ENCODE data around the gene PHC2. TPM values are rescaled to one million over a fixed set of nuclear protein-coding genes. Genes with fewer than 3 reads are reported as not detected.

The PHC2 gene
- total and polyA plus RNA-seq, 9 of the 15 experiments (the other 6 are each of a cell fraction or from before 2014, with no cell fraction given): 3.1 to 67.6 (median 34.6) TPM

GRCh38 chr1:33472269-33472980 lies 41.5 kb upstream of the PHC2 start, which contains the start of gene ZSCAN20 (continued):
- TF ChIP-seq ZNF277 (CRISPR knock-in tag; IDR thresholded peaks at IDR 0.05; ENCODE audit: borderline replicate concordance) (no peak), SMAD2 (IDR thresholded peaks at IDR 0.05; ENCODE audit: low read depth, low read length) (no peak), ZBTB11 (CRISPR knock-in tag; IDR thresholded peaks at IDR 0.05) (peak in 2 of 3 experiments; percentile 83 to 97; a peak in 4 of 6 replicates), HINFP (tag; conservative IDR thresholded peaks at IDR 0.05; ENCODE audit: low read depth) (no peak), ZNF444 (CRISPR knock-in tag; IDR thresholded peaks at IDR 0.05) (no peak), NEUROD1 (IDR thresholded peaks at IDR 0.05; ENCODE audit: borderline replicate concordance, low read depth, low read length, partially characterized antibody) (peak; percentile 90), PKNOX1 (IDR thresholded peaks at IDR 0.05) (peak; percentile 99), CHCHD3 (CRISPR knock-in tag; IDR thresholded peaks at IDR 0.05) (no peak), GTF2B (IDR thresholded peaks at IDR 0.05; ENCODE audit: extremely low read depth, insufficient read length) (no peak), NFXL1 (CRISPR knock-in tag; IDR thresholded peaks at IDR 0.05) (no peak), ZNF347 (CRISPR knock-in tag; IDR thresholded peaks at IDR 0.05; ENCODE audit: low read depth) (no peak), TARDBP (IDR thresholded peaks at IDR 0.05) (no peak), YY1 (IDR thresholded peaks at IDR 0.05; ENCODE audit: borderline replicate concordance in 1 of 3, control insufficient read depth in 1 of 3, extremely low read depth in 1 of 3, insufficient read depth in 3 of 3, insufficient read length in 1 of 3, insufficient replicate concordance in 2 of 3, low read depth in 1 of 3, low read length in 2 of 3) (peak in 2 of 3 experiments; percentile 48 to 50), ZBTB12 (CRISPR knock-in tag; IDR thresholded peaks at IDR 0.05) (no peak), ZNF717 (CRISPR knock-in tag; IDR thresholded peaks at IDR 0.05) (no peak), TAF7 (tag; IDR thresholded peaks at IDR 0.05) (peak; percentile 57; the same call in 1 of the 2 replicates)

All from K562 (cell line).